CD4-positive, alpha-beta T cell treated with Interleukin-6 at 100 ng/mL for 8 hours (primary cell): ENCODE data around the gene HSDL1.

ENCODE experiments used
- DNase-seq: peaks from one replicate; pipeline ENCODE4 v3.0.0-alpha.2; 2020; ENCODE audit warnings: mixed read lengths, low spot score

The HSDL1 gene

DNA sequence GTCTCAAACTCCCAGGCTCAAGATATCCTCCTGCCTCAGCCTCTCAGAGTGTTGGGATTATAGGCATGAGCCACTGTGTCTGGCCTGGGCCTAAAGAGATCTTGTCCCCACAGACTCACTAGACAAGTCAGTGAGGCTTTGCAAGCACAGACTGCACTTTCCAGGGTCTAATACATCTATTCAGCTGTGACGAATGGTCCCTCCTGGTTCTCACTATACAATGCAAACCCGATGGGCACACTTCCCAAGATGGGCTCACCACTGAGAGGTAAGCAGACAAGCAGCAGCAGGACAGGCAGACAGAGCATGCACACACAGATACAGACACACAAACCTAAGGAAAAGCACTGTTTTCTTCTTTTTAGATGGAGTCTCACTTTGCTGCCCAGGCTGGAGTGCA lies 37.1 kb downstream of the HSDL1 start:
- no peak for DNase-seq

DNA sequence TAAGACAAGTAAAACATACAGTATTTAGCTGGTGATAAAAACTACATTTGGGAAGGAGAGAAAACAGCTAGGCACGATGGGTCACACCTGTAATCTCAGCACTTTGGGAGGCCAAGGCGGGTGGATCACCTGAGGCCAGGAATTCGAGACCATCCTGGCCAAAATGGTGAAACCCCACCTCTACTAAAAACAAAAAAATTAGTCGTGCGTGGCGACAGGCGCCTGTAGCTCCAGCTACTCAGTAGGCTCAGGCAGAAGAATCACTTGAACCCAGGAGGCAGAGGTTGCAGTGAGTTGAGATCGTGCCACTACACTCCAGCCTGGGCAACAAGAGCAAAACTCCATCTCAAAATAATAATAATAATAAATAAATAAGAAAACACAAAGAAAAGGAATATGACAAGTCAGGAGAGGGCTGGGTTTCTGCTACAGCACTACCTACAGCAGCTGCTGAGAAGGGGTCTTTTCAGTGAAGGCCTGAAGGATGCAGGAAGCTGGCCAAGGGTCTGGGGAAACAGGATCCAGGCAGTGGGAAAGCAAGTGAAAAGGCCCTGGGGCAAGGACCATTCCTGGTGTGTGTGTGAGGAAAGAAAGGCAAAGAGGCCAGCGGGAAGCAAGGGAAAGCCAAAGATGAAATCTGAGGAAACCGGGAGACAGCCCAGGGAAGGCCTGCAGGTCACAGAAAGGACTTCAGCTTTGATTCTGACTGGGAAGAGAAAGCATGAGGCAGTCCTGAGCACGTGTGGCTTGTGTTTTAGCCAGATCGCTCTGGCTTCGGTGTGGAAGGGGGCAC lies 38.8 kb downstream of the HSDL1 start:
- DNase-seq: no peak

DNA sequence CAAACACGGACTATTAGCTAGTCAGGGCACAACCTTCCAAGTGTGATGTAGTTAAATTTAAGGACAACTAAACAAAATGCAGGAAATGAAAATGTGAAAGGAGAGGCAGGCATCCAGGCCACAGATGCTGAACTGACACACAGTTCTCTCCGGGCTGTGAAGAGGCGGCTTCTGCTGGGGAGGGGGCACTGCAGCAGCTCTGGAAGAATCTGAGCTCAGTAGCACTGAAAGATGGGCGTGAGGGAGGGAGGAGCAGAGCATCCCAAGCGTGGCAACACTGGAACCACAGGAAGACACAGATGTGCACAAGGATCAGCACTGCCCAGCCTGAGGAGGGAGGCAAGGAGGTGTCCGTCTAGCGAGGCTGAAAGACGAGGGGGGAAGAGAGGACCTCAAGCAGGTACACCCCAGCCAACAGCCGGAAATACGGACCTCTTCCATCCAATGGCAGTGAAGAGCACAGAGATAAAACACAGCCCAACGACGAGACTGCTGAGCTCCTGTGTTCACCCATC lies 39.6 kb downstream of the HSDL1 start:
- no peak for DNase-seq

DNA sequence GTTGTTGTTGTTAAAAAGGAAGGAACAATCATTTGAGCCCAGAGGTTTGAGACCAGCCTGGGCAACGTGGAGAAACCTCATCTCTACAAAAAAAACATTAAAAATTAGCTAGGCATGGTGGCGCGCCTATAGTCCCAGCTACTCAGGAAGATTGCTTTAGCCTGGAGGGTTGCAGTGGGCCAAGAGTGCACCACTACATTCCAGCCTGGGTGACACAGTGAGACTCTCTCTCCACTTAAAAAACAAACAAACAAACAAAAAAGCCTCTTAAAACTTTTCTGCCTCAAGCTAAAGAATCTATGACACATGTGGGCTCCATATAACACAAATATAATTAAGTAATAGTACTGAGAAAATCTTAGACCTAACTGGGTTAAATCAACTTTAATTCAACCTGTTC lies 40.7 kb downstream of the HSDL1 start:
- DNase-seq: no peak

DNA sequence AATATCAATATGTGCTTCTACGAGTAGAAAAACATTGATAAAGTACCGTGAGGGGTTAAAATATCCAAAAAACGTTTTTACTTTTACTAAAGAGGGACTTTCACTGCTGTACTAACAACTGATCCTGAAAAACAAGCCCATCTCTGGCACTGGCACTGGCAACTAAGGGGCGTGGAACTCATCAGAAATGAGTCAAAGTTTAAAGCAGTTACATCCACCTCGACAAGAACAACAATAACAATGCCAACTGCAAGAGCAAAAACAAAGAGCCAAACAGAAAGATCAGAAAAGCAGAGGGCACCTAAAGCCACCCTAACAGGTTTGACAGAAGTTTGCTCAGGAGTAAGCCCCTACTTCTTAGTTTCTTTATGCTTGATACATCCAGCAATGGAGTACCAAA lies 41.3 kb downstream of the HSDL1 start:
- no peak for DNase-seq

DNA sequence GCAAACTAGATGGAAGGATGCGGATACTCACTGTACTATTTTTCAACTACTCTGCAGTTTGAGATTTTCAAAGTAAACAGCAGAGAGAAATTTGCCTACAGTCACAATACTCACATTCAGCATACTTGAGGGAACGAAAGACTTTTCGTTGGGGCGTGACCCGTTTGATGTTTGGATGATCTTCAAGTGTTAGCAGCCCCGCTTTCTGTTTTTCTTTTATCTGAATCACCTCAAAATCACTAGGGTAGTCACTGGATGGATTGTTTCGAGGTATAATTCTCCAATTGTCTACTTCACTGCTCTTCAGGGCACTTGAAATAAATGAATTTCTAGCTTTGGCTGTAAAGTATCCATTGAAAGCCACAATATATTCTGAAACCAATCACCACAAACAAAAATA lies 46.0 kb downstream of the HSDL1 start:
- no peak for DNase-seq

DNA sequence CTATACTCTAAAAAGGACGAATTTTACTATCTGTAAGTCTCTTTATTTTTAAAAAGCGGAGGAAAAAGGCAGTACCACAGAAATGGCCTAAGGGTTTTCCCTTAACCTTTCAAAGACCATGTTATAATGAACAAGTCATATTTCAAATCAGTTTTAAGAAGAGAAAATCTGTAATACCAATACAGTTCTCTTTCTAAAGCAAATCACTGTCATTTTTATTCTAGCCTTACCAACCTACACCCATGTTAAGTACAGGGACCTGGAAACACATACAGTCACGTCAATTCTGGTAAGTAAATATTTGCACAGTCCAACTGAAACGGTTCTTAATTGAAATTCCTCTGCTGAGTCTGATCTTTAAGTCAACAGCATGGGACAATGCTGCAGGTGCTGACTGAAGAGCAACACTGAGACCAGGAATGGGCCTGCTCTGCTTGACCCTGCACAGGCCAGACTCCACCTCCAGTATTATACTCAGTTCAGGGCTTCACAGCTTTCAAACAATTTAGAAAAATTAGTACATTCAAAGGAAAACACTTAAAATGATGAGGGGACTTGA lies 48.5 kb downstream of the HSDL1 start:
- DNase-seq: no peak

DNA sequence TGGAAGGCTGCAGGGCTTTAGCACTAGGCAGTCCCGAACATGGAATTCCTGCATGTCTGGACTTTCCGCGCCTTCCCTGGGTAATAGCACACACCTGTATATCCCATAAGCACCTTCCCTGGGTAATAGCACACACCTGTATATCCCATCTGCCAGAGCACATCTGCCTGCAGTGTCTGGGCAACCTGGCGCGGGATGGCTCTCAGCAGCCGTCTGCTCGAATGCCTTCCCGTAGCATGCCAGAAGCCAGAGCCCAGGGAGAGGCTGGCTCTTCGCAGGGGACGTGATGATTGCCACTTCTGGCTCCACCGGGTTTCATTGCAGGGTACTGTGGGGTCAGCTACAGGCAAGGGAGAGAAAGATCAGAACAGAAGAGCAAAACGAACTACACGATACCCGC lies 49.5 kb downstream of the HSDL1 start:
- no peak for DNase-seq

DNA sequence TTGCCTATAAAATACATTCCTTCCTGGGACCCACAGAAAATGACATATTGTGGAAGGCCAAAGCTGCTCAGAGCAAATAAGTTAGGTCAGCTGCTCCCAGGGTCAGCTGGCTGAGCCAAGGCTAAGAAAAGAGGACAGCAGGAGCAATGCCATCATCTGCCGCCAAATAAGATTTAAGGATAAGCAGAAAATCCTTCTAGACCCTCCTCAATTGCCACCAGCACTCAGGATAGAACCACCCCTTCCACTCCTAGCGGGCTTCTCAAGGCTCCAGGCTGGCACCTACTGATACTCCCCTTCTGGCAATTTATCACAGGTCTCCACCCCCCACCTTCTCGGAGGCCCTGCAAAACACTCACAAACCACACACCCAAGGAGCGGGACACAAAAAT lies 51.1 kb downstream of the HSDL1 start:
- no peak for DNase-seq

DNA sequence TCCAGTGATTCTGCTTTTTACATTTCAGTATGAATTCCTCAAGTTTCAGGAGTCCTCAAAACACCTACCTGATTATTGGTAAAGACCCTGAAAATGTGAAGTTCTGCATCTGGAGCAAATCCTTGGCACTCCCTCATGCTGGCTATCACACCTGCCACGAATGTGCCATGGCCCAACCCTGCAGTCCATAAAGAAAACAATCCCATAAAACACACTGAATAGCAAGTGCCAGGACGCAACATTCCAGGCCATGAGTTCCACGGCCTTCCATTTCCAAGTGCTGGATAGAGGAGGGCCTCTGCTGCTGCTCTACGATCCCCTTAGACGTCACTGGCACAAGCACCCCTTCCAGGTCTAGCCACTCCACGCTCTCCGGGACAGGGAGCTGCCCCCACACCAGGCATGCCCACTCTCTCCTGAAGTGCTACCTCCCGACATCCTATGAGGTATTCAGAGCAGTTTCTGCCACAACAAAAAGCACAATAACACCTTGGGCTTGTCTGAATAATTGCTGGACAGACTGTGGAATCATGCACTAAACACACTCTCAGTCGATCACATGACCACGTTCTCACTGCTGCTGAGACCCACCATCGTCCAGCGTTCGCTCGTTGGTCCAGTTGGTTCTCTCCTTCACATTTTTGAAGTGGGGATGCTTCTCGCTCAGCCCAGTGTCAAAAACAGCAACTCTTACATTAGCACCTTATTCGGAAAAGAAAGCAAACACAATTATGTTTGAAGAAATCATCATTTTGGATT lies 51.7 kb downstream of the HSDL1 start:
- no peak for DNase-seq

DNA sequence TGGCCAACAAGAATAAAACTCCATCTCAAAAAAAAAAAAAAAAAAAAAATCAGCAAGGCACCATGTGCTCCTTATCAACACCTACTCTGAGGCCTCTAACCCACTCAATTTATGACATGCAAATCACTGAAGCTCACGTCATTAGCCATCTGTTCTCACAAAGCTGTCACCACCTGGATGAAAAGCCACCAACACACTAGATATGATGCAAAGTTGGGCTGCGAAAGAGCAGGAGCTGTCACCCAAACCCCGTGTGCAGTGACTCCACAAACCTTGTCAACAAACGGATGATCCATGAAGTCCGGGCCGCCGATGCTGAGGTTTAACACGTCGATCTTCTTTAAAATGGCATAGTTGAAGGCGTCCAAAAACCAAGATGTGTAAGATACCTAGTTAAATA lies 53.5 kb downstream of the HSDL1 start:
- DNase-seq: no peak

DNA sequence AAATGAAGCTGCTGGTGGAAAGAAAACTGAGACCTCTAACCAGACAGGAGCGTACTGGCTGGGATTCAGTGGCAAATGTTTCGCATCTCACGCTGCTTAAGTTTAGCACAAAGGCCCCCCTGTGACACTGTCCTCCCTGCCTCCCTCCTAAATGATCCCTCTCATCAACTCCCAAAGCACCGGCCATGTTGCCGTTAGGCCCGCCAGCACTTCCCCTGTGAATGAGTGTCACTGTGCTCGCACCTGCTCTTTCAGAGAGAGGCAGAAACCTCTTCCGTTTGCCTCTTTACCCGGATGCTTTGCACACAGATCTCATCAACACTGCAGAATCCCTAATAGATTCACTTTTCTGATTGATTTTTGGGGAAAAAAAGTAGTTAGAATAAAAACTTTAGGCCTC lies 54.8 kb downstream of the HSDL1 start:
- DNase-seq: no peak

DNA sequence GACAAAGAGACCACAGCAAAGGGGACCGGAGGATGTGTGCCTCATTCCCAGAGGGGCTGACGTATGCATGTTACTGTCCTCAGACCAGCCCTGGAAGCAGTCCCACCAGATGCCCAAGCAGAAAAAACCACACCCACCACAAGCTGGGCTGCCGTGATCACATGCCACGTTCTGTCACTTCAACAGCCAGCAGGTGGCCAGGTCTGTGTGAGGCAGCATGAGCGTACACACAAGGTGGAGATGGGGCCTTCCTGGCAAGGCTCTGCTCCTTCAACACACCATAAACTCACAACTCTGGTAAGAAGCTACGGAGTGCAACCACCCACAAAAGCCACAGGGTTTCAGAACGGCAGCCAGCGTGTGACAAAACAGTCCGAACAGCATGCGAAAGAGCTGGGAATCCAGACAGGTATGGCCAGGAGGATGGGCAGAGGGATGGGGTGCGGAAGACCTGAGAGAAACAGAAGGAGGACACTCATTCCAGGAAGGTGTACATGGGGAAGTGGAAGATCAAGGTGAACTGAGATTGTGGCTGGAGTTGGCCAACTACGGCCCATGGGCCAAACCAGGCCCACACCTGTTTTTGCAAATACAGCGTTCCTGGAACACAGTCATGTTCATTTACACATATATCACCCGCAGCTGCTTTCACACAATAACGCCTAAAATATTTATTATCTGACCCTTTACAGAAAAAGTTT lies 56.1 kb downstream of the HSDL1 start:
- DNase-seq: peak; percentile 24

DNA sequence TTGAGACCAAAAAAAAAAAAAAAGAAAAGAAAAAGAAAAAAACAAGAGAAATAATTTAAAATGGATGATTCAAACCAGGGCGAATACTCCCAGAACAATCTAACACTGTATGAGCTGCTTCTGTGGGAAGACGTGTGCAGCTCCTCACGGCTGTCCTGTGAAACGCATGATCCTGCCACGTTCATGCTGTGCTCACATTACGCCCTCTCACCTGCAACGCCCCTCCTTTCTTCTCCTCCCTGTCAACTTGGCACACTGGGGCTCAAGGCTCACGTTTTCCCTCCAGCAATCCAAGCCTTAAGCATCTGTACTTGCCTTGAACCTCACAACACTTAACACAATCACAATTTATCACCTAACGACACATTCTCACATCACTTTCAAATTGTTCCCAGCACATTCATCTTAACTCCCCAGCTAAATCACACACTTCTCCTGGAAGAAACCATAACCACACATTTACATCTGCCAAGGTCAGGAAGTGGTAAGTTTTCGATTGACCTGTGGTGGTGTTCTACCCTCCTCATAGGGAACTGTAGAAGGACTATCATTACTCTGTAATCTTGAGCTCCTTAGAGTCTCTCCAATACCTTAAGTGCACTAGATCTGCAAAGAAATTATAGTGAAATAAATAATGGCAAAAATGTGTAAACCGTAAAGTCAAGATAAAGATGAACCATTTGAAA lies 57.4 kb downstream of the HSDL1 start:
- no peak for DNase-seq

DNA sequence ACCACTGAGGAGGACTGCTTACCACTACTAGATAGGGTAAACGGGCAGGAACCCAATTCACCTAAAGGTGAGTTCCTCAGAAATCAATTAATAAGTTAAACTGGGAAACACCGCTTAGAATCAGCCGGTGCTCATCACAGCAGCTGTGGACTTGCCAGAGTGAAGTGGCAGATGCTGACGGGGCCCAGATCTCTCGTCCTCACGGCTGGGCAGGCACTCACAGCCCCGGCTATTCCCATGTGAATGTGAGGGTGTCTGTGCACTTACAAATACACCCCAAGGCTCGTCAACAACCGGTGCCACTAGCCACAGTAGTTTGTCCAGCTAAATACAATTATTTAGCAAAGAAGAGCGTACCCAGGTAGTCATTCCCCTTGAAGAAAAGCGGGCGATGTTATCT lies 58.0 kb downstream of the HSDL1 start:
- no peak for DNase-seq

DNA sequence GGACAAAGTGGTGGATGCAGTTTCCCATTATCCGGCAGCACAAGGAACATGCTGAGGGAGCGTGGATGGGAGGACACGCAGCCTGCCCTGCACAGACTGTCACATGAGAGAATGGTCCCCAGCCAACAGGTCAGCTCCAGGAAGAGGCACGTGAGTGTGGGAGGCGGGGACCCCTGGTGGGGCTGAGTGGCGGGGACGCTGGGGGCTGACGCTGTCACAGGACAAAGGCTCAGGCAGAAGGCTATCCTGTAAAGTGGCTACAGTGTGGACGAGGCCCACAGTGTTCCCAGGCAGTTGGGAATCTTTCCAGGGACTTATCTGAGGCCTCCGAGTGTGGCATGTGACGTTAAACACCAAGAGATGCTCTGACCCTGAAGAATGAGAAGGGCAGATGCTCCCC lies 58.6 kb downstream of the HSDL1 start:
- DNase-seq: no peak

DNA sequence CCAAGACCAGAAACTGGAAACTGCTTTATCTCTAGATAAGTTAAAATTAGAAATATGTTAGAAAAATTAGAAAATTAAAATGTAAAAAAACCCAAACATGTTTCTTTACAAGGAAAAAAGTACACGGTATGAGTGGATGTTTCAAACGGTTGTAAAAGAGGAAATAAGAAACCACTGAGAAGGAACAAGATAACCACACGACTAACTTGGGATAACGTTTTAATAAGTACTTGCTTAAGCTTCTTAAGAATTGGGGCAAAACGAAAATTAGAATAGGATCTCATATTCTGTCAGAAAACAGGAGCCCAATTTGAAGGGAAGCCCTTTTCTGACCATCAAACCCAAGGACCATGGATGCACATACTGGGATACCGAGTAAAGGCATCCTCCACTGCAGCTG lies 59.2 kb downstream of the HSDL1 start:
- DNase-seq: no peak

DNA sequence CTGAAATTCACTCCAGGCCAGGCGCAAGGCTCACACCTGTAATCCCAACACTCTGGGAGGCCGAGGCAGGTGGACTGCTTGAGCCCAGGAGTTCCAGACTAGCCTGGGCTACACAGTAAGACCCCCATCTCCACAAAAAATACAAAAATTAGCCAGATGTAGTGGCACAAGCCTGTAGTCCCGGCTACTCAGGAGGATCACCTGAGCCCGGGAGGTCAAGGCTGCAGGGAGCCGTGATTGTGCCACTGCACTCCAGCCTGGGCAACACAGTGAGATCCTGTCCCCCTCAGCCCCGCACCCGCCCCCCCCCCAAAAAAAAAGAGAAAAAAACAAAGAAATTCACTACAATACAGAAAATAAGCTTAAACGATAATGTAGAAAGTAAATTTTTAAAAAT lies 59.7 kb downstream of the HSDL1 start:
- no peak for DNase-seq

DNA sequence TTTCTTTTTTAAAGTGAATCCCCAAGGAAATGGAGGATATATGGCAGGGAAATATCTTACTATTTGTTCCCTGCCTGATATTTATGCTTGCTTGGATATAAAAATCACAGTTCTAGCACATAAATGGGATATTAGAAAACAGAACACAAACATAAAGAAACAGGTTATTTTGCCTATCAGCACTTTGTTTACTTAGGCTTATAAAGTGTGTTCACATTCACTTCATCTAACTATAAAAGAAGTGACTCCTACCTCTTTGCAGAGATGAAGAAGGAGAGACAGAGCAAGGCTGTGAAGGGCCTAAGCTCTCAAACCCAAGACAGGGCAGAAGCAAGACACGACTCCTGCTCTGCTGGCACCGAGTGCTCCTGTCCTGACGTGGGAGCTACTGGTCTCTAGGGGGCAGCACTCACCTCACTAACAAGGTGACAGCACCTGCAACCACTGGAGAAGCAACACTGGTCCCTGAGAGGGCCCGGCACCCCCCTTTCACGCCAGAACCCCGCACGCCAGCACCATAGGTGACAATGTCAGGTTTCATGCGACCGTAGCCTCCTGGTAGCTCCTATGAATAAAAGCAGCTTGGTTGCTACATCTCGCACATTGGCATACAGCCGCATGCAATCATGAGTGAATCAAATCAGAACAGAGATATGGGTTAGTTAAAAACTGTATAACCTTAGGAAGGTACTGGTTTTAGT lies 60.3 kb downstream of the HSDL1 start:
- peak; percentile 70 for DNase-seq

DNA sequence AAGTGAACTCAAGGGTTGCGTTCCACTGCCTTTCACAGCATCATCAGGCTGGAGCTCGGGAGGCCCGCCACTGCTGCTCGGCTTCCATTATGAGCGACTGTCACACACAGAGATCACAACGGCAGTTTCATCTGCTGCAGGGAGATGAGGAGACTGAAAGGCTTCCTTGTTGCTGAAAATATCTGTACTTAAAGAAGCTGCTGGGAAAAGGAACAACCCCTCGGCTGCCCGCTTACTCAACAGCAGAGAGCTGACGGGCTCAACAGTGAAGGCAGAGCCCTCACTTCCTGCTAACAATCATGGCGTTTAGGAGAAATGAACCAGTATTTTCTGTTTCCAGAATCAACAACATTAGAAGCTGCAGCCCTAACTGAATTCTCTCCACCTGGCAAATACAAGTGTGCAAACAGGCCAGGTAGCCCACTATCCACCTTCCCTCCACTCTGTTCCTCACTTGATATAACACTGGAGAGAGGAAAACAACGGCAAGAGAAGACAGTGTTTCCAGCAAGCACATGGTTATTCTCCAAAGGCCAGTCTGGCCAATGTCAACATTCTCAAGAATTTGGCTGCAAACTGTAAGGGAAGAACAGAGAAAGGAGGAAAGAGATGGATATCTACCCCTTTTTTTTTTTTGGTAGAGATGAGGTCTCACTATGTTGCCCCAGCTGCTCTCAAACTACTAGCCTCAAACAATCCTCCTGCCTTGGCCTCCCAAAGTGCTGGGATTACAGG lies 62.0 kb downstream of the HSDL1 start:
- DNase-seq: no peak

DNA sequence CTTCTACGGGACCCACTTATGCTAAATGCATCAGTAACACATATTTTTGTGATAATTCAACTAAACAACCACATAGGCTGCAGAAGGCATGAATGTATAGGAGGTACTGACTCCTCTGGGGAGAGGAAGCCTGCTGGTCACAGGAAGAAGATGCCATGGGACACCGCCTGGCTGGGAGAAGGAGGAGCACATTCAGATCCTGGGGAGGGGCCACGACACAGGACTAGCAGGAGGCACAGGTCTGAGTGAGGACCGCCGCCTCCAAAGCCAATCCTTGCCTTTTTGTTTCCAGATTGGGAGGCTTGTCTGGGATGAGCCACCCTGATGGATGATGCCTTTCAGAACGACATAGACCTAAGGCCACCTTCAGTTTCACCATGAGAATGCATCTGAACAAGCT lies 62.9 kb downstream of the HSDL1 start:
- DNase-seq: no peak
